Astrocyte (in vitro differentiated cells and primary cell): Measurements from ENCODE around the gene KLB.
"Not testable (repeated sequence)": the region's sequence is repeated elsewhere in the genome, so short reads cannot be mapped to it uniquely, and the experiment has no call there.

Source experiments
- EZH2 ChIP-seq: IDR thresholded peaks from 2 replicates; pipeline ENCODE4 v1.6.1; 2012; ENCODE audit warnings: mild to moderate bottlenecking, low read length, inconsistent platforms; ENCODE audit not compliant: insufficient read depth
- TF ChIP-seq, protein P1 (sequence below): IDR thresholded peaks from 2 replicates; pipeline ENCODE4 v1.5.1; 2011; ENCODE audit warnings: low read depth, mild to moderate bottlenecking, inconsistent platforms, low read length, moderate library complexity; ENCODE audit not compliant: insufficient read depth

DNA sequence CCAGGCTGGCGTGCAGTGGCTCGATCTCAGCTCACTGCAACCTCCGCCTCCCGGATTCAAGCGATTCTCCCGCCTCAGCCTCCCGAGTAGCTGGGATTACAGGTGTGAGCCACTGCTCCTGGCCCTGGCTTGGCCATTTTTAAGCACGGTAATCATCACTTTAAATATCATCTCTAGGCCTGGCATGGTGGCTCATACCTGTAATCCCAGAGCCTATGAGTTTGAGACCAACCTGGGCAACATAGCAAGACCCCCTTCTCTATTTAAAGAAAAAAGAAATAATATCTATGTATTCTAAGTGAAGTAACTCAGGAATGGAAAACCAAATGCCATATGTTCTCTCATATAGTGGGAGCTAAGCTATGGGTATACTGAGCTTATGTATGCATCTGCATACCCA lies 4.8 kb downstream of the KLB start:
- not testable (repeated sequence) for TF ChIP-seq EZH2
- TF ChIP-seq, protein P1, sequence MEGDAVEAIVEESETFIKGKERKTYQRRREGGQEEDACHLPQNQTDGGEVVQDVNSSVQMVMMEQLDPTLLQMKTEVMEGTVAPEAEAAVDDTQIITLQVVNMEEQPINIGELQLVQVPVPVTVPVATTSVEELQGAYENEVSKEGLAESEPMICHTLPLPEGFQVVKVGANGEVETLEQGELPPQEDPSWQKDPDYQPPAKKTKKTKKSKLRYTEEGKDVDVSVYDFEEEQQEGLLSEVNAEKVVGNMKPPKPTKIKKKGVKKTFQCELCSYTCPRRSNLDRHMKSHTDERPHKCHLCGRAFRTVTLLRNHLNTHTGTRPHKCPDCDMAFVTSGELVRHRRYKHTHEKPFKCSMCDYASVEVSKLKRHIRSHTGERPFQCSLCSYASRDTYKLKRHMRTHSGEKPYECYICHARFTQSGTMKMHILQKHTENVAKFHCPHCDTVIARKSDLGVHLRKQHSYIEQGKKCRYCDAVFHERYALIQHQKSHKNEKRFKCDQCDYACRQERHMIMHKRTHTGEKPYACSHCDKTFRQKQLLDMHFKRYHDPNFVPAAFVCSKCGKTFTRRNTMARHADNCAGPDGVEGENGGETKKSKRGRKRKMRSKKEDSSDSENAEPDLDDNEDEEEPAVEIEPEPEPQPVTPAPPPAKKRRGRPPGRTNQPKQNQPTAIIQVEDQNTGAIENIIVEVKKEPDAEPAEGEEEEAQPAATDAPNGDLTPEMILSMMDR, result not testable (repeated sequence)
